Hematopoietic multipotent progenitor cell treated with erythropoietin and hydrocortisone succinate and interleukin-3 and kit ligand, for 17 days (in vitro differentiated cells): ENCODE data around the gene CCSER1.
"Not testable (repeated sequence)": the region's sequence is repeated elsewhere in the genome, so short reads cannot be mapped to it uniquely, and the experiment has no call there.

Source experiments
- DNase-seq: peaks from one replicate; pipeline ENCODE4 v3.0.0-alpha.2; 2015; ENCODE audit warnings: low spot score

Gene CCSER1

GRCh38 chr4:91373546-91373945, 1246.4 kb downstream of the CCSER1 start:
- no peak for DNase-seq

GRCh38 chr4:91405431-91405830, 1278.2 kb downstream of the CCSER1 start:
- not testable (repeated sequence) for DNase-seq

- no peak for DNase-seq
These were observed 1294.8 kb downstream of the CCSER1 start for GRCh38 chr4:91422011-91422410.

GRCh38 chr4:91426725-91427124, 1299.5 kb downstream of the CCSER1 start:
- no peak for DNase-seq

DNA sequence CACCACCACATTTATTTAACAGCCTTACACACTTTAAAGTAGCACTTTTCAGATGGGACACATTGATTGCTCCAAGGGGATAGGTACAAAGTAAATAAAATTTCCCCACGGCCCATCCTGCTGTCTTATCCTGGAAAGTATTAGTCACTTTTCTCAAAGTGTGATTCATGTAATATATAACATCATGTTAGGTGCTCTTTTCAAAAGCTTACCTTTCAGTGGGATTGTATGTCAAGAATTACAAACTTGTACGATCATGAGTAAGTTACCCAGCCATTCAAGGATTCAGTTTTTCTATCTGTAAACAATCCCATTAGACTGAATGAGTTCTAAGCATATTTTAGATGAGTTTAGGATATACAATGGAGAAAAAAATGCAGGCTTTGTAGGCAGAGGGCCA, 1300.0 kb downstream of the CCSER1 start:
- no peak for DNase-seq

DNA sequence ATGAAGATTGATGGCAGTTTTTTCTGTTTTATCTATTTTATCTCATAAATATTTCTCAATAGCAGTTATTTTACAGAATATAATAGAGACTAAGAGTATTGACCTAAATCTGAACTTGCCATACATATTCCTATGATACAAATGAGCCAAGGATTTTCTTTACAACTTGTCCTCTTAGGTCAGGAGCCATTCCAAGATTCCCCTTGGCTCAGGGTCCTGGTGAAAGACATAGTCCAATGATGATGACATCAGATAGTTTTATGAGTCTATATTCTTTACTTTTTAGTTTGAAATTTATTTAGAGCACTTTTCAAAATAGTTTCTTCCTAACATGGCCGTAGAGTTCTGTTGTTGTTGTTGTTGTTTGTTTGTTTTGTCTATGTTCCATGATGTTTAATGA, 1307.4 kb downstream of the CCSER1 start:
- no peak for DNase-seq

DNA sequence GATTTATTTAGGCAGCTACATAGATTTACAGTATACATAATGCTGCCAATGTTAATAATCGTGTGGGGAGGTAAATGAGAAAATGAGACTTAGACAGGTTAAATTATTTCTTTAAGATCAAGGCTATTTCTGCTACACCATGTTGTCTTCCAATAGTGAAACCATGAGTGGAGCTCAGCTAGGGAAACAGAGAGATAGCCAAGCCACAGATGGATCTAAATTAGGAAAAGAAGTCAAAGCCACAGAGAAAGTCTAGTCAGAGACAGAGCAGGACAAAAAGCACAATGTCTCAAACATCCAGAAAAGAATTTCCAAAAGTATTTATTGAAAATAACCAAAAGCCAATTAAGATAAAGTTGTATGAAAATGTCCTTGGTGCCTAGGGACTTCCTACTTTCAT, 1309.4 kb downstream of the CCSER1 start:
- no peak for DNase-seq

DNA sequence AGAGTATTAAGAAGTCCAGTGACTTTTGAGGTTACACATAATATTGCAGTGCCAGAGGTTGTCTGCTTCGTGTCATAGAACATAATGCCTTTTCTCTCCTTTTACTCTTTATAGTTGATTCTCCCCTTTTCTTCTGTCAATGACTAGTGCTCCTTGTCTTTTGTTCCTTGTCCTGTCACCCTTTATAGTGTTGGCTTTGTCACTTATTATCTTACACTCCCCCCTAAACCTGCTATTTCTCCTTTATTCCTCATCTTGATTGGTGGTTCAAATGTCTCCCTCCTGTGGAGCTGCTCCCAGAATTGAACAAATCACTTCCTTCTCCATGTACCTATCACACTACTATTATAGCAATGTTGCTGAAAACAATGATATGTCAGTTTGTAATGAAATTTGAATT, 1320.0 kb downstream of the CCSER1 start:
- DNase-seq = no peak

DNA sequence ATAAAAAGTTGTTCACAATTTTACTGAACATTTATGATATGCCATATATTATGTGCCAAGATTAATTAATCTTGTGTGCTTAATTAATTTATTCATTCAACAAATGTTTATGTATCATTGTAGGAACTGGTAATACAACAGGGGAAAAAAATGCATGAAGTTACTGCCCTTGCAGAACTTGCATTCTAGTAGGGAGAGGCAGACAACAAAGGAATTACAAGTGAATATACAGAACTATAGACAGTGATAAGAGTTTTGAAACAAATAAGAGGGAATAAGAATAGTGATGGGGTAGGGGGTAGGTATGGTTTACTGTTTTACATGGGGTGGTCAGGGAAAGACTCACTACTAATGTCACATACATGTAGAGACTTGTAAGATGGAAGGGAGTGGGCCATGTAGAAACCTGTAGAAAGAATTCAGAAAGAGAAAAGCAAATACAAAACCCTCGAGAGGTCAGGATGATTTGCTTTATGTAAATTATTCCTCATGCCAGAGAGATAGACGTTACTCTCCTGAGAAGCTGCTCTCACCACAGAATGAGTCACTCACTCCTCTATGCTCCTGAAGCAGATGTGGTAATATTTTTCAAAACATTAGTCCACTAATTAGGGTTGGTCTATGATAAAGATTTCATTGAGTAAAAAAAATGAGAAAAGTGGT, 1321.6 kb downstream of the CCSER1 start:
- DNase-seq = no peak

DNA sequence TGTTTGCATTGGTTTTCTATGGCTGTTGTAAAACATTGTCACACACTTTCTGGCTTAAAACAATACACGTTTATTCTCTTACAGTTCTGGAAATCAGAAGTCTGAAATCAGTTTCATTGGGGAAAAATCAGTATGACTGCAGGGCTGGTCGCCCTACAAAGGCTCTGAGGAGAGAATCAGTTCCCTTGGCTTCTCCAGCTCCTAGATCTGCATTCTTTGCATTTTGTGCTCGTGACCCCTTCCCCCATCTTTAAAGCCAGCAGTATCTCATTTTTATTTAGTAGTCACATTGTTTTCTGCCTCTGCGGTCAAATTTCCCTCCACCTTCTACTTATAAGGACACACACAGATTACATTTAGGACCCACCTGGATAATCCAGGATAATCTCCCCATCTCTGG, 1326.9 kb downstream of the CCSER1 start:
- DNase-seq = no peak

- DNase-seq = not testable (repeated sequence)
These were observed 1335.4 kb downstream of the CCSER1 start for GRCh38 chr4:91462566-91462965.

DNA sequence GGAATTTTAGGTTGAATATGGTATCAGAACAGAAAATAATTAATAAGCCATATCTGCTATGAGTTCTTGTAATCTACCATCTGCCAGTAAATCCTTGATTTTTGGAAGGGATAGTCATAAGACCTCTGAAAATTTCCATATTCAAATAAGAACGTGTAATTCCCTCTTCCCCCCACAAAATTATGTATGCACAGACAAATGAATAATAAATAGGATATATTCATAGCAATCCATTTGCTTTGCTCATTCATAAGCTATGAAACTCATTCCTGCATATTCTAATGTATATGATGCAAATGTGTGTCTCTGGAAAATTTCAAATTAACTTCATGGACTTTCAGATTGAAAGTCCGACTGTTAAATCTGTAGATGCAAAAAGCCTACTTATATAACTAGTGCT, 1343.5 kb downstream of the CCSER1 start:
- DNase-seq = no peak

- no peak for DNase-seq
These were observed 1344.1 kb downstream of the CCSER1 start for GRCh38 chr4:91471280-91471679.

- DNase-seq = no peak
These were observed 1344.9 kb downstream of the CCSER1 start for GRCh38 chr4:91472046-91472445.

- no peak for DNase-seq
These were observed 1358.2 kb downstream of the CCSER1 start for GRCh38 chr4:91485415-91485814.

- no peak for DNase-seq
These were observed 1361.8 kb downstream of the CCSER1 start for GRCh38 chr4:91488946-91489345.

GRCh38 chr4:91497892-91498291, 1370.7 kb downstream of the CCSER1 start:
- no peak for DNase-seq

DNA sequence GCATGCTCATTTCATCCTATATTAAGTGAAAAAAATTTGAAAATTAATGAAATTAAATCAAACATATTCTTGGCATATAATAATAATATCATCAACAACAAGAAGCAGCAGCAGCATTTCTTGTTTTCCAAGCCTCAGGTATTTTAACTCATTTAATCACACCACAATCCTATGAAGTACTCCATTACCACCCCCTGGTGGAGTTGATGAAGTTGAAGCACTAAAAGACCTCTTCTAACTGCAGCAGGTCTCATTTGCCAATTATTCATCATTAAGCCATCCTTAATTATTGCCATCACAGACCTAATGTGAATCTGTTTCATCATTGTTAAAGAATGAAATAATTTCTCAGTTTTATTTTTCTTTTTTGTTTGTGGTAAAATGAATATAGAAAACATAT, 1375.2 kb downstream of the CCSER1 start:
- no peak for DNase-seq

- DNase-seq = no peak
These were observed 1386.1 kb downstream of the CCSER1 start for GRCh38 chr4:91513326-91513725.

- DNase-seq = no peak
These were observed 1392.0 kb downstream of the CCSER1 start for GRCh38 chr4:91519155-91519554.

GRCh38 chr4:91525621-91526020, 1398.4 kb downstream of the CCSER1 start:
- no peak for DNase-seq

- no peak for DNase-seq
These were observed 1399.9 kb downstream of the CCSER1 start for GRCh38 chr4:91527056-91527455.

GRCh38 chr4:91567594-91567993, 1440.4 kb downstream of the CCSER1 start:
- no peak for DNase-seq

- DNase-seq = no peak
These were observed 1450.7 kb downstream of the CCSER1 start for GRCh38 chr4:91577864-91578263.

- no peak for DNase-seq
These were observed 1463.1 kb downstream of the CCSER1 start for GRCh38 chr4:91590260-91590659.
